HFF-Myc (cell line): ENCODE results near the gene BOLA1.
"Not testable (repeated sequence)": the region's sequence is repeated elsewhere in the genome, so short reads cannot be mapped to it uniquely, and the experiment has no call there.

Source experiments
- DNase-seq: peaks from one replicate; pipeline ENCODE4 v3.0.0-alpha.2; 2011; ENCODE audit warnings: low read depth; ENCODE audit errors: extremely low read depth
- H3K4me3 ChIP-seq: replicated peaks from 2 replicates; pipeline ENCODE4 v1.5.1; 2011; ENCODE audit warnings: low read depth, mild to moderate bottlenecking, control low read depth, low read length
- TF ChIP-seq, protein P1 (sequence below): IDR thresholded peaks from 2 replicates; pipeline ENCODE4 v1.5.1; 2012; ENCODE audit warnings: mild to moderate bottlenecking, low read depth, low read length, control low read depth; ENCODE audit errors: missing control alignments

The BOLA1 gene

DNA sequence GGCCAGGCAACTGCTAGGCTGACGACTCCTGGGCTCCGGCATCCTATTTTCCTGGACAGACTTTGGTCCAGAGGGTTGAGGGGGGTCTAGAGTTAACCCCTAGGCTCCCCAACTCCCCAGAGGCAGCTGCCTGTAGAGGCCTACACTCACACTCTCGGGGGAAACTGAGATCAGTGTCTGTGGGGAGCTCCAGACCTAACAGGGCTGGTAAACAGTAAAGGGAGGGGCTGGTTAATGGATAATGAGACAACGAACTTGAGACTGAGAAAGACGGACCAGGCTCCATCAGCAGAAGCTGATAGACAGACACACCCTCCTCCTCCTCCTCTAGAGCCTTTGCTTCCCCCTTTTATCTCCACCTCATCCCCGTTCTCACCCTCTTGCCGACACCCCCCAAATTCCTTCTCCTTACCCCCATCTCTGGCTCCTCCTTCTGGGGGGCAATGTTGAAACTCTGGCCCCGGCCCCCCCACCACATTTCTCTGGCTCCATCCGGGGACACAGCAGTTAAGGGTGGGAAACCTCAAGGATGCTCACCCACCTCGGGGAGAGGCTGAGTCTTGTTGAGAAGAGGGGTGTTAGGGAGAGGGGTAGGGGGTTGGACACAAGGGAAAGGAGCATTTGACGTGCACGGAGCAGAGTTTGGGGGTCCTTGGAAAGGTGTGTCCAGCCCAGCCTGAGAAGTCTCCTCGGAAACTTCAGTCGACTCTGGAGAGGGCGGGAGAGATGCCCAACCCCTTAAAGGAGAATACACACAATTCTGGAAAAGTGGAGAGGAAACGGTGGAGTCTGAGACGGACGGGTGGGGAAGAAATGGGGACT, 37.0 kb downstream of the BOLA1 start, which contains the start of gene MTMR11:
Gene MTMR11, minus strand, starts transcription at position 710 of the 822 bp plus-strand sequence. Its CDS starts 232 bp downstream, at position 478.
- TF ChIP-seq, protein P1, sequence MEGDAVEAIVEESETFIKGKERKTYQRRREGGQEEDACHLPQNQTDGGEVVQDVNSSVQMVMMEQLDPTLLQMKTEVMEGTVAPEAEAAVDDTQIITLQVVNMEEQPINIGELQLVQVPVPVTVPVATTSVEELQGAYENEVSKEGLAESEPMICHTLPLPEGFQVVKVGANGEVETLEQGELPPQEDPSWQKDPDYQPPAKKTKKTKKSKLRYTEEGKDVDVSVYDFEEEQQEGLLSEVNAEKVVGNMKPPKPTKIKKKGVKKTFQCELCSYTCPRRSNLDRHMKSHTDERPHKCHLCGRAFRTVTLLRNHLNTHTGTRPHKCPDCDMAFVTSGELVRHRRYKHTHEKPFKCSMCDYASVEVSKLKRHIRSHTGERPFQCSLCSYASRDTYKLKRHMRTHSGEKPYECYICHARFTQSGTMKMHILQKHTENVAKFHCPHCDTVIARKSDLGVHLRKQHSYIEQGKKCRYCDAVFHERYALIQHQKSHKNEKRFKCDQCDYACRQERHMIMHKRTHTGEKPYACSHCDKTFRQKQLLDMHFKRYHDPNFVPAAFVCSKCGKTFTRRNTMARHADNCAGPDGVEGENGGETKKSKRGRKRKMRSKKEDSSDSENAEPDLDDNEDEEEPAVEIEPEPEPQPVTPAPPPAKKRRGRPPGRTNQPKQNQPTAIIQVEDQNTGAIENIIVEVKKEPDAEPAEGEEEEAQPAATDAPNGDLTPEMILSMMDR: no peak
- no peak for DNase-seq
- peak within 1 kb of the TSS; percentile 60 for H3K4me3 ChIP-seq

DNA sequence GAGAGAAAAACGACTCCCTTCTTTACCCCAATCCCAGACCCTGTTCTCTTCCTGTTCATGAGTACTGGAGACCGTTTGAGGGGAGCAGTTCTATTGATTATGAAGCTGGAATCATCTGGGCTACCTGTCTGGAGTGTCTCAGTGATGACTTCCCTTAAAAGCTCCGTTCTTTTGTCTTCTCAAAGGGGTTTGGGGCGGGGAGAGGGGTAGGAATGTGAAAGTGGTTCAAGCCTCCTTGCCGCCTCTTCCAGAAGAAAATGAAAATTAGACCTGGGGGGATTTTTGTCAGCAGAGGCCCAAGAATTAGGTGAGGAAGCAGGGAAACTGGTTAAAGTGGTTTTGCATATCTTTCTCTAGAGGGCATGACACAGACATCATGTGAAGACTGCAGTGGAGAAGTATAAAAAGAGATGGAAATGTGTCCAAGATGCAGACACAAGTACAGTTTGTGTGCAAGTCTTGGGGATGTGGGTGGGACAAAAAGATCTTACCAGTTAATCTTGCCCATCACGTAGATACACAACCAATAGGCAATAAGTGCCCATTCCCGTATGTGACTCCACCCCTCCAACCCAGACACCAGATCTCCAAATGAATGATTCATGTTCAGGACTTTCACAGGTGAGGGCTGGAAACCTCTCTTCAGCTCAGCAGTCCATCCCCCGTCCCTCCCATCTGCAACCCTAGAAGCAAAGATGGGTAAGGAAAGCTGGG, 37.8 kb downstream of the BOLA1 start:
- peak overlapping the region; percentile 60 for H3K4me3 ChIP-seq
- peak; percentile 36 for DNase-seq
- TF ChIP-seq, protein P1: no peak

DNA sequence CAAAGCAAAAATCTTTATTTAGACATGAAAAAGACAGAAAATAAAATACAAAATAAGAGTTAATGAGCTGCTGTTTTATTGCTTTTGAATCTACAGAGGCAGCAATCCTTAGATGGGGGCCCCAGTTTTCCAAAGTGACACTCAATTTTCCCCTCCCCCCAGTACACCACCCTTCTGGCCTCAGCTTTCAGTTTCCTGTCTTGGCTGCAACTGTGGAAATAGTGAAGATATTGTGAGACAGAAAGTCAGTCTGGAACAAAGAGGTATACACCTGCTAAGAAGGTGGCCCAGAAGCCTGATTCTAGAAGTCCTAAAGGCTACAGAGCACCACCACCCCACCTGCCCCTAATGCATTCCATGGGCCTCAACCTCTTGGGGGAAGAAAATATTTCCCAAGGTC, 38.4 kb downstream of the BOLA1 start:
- TF ChIP-seq, protein P1: no peak
- no peak overlapping the region for H3K4me3 ChIP-seq
- no peak for DNase-seq

DNA sequence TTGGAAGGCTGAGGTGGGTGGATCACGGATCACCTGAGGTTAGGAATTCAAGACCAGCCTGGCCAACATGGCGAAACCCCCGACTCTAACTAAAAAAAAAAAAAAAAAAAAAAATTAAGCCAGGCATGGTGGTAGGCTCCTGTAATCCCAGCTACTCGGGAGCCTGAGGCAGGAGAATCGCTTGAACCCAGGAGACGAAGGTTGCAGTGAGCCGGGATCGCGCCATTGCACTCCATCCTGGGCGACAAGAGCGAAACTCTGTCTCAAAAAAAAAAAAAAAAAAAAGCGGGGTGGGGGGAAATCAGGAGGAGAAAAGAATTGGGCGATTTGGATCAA, 39.3 kb downstream of the BOLA1 start:
- not testable (repeated sequence) for DNase-seq
- peak overlapping the region; percentile 19 for H3K4me3 ChIP-seq

DNA sequence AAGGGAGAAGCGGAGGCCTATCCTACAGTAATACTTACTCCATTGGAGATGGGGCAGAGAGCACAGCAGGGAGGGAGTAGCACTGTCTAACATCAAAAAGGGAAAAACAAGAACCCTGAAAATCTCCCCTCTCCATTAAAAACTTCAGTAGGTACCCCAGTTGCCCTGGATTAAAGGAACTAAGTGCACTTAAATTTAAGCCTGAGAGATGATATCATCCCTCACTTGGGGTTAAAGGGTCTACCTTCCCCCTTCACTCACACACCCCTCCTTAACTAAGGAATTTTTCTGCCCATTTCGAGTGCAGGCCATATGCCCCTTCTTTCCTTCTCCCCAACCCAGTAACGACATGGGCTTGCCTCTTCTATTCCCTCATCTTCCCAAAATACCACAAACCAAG, 41.1 kb downstream of the BOLA1 start:
- no peak for DNase-seq
- TF ChIP-seq, protein P1: no peak
- no peak overlapping the region for H3K4me3 ChIP-seq

DNA sequence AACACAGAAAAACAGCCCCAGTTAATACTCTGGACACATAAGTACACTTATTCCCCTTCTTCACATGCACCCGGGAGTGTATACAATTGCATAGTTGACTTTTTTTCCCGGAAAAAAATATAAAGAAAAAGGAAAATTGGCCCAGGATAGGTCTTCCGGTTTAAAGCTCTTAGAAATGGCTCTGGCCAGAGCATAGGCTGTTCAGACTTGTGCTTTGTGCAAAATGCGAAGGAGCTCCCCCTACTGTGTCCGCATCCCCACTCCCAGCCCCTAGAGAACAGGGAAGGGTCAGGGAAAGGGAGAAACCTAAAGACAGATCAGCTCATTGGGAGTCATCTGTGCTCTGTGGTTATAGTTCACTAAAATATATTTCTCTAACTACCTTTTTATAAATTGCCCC, 42.8 kb downstream of the BOLA1 start:
- H3K4me3 ChIP-seq: no peak overlapping the region
- DNase-seq: no peak
- TF ChIP-seq, protein P1: peak; percentile 40

DNA sequence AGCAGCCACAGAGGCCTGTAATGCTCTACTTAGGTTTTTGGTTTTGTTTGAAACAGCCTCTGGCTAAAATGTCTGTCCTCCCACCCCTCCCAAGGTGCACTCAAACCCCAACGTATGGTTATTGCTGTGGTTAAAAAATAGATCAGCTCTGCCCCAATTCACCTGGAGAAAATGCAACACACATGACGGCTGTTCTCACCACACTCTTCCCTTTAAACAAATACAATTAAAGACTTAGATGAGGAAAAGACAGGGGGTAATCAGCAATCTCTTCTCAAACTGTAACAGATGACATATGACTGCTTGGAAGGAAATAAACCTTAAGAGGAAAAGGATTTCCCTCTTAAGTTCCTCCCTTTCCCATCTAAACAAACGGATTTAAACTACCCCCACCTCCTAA, 43.5 kb downstream of the BOLA1 start:
- H3K4me3 ChIP-seq: no peak overlapping the region
- no peak for DNase-seq
- TF ChIP-seq, protein P1: no peak
